Breast epithelium (tissue), 4 donors: ENCODE data around the gene CAMK2D. TPM values are rescaled to one million over a fixed set of nuclear protein-coding genes. Genes with fewer than 3 reads are reported as not detected.

Experiments
- DNase-seq, 2 donors: peaks; one replicate each; pipeline ENCODE4 v3.0.0-alpha.2; 2019; ENCODE audit warnings: low spot score in 2 of 2
- H3K27ac ChIP-seq, 2 donors: fragments of 200-600 bp; sonication (generic) in 1 of 2; one replicate each; pipeline ENCODE4 v1.5.1; 2016 to 2019; ENCODE audit warnings: mild to moderate bottlenecking in 1 of 2
- H3K27me3 ChIP-seq, 2 donors: fragments of 200-600 bp; sonication (generic) in 1 of 2; one replicate each; pipeline versions ENCODE4 v1.5.1 to v1.6.0; 2017 to 2019; ENCODE audit warnings: control low read depth in 1 of 2, mild to moderate bottlenecking in 1 of 2
- H3K36me3 ChIP-seq: fragments of 200-600 bp; one replicate; pipeline ENCODE4 v1.5.1; 2019
- H3K4me1 ChIP-seq, 2 donors: fragments of 200-600 bp; sonication (generic); one replicate each; pipeline ENCODE4 v1.5.1; 2016 to 2019; ENCODE audit warnings: control low read depth in 1 of 2
- H3K4me3 ChIP-seq, 3 donors: fragments of 200-600 bp; sonication (generic); 1 replicate in 2 of 3; 2 replicates in 1 of 3; pipeline ENCODE4 v1.5.1; 2016 to 2019; ENCODE audit warnings: mild to moderate bottlenecking in 3 of 3, moderate library complexity in 2 of 3
- H3K9me3 ChIP-seq, 2 donors: fragments of 200-600 bp; sonication (generic) in 1 of 2; one replicate each; pipeline ENCODE4 v1.5.1; 2016 to 2019; ENCODE audit warnings: control low read depth in 1 of 2
- CTCF ChIP-seq, 3 donors: fragments of 450-650 bp; IDR thresholded peaks; one replicate each; pipeline ENCODE4 v1.5.1; 2016 to 2017; ENCODE audit warnings: antibody characterized with exemption in 3 of 3, mild to moderate bottlenecking in 3 of 3, moderate library complexity in 3 of 3
- POLR2A ChIP-seq: fragments of 450-650 bp; IDR thresholded peaks from one replicate; pipeline ENCODE4 v1.6.1; 2016; ENCODE audit warnings: antibody characterized with exemption, mild to moderate bottlenecking, moderate library complexity
- POLR2AphosphoS5 ChIP-seq, 3 donors: sonication (generic); formaldehyde crosslinking; IDR thresholded peaks; one replicate each; pipeline ENCODE4 v1.6.1; 2017; ENCODE audit warnings: antibody characterized with exemption in 3 of 3
- intact Hi-C: fragments of 100-400 bp; cut with DNase I; formaldehyde crosslinking; loops from one replicate; pipeline ENCODE4 v1.15.1; 2023; ENCODE audit warnings: low total_unique reads
- total RNA-seq, 3 donors: library from RNA; depleted of rRNA; stranded (reverse); fragments of >200 nt; gene quantifications; one replicate each; pipeline ENCODE4 v1.1.0, GENCODE V29; 2016

The CAMK2D gene
- total RNA-seq, 3 donors from 2014 or later: 47.7 to 62.1 (median 57.7) TPM

DNA sequence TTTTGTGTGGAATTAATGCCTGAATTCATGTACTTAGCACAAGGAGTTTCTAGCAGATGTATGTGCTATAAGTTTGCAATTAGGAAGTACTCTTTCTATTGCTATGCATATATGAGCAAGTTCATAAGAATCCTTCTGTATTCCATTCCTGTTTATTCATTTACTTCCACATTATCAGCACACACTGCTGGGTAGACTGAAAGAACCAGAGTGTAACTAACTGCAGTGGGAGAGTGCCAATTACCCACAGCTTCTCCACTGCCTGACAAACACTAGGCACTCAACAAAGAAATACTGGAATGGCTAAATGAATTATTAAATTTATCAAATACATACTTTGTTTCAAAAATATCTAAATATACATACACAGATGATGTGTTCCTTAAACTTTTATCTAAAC, 219.6 kb downstream of the CAMK2D start:
- TF ChIP-seq POLR2AphosphoS5 (IDR thresholded peaks at IDR 0.05) (no peak), POLR2A (no peak), CTCF (IDR thresholded peaks at IDR 0.05) (no peak)
- H3K36me3 ChIP-seq: no peaks in the 10 kb centered on the region
- intact Hi-C loops: no loop called here

DNA sequence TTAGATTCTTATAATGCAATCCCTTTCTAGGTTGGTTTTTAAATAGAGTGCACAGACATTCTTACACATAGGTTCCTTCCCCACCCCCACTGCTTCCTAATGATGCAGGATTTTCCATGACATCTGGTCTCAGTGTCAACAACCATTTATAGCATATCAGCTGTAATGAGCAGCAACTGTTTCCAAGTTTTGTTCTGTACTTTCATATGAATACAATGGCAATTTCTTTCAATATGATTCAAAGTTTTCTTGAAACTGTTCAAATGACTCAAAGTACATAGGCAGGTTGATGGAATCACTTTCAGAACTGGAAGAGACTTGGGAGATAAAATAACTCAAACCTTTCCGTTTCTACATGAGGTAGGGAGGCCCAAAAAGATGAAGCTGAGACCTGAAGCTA, 220.7 kb downstream of the CAMK2D start:
- Histone ChIP-seq H3K4me3 (no peak overlapping the region), H3K27ac (no peak overlapping the region), H3K9me3 (no peaks in the 10 kb centered on the region), H3K36me3 (no peaks in the 10 kb centered on the region), H3K27me3 (no peaks in the 10 kb centered on the region), H3K4me1 (no peaks in the 10 kb centered on the region)
- no peak for TF ChIP-seq POLR2AphosphoS5 (IDR thresholded peaks at IDR 0.05)
- no peak for DNase-seq
- intact Hi-C loops: no loop called here

More for the DNA sequence above, 219.6 kb downstream of the CAMK2D start:
- Histone ChIP-seq H3K4me1 (no peaks in the 10 kb centered on the region), H3K9me3 (no peaks in the 10 kb centered on the region), H3K27ac (no peak overlapping the region), H3K27me3 (no peaks in the 10 kb centered on the region), H3K4me3 (no peak overlapping the region)
- DNase-seq: no peak

DNA sequence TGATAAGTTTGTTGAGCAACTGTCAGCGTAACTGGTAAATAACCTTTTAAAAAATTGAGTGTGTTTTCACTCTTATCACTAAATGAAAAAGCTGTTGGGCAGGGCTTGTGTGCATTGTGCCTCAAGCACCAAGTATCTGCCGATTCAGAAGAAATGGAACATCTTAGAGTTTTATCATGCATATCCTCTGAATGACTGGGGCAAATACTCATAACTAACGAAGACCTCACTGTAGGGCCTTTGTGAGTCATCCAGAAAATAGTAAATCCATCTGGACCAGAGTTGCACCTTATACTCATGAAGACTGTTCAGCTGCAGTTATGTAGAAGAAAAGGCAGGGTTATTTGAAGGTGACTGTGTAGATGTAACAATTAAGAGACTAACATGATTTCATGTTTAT, 222.1 kb downstream of the CAMK2D start:
- no peak for TF ChIP-seq POLR2A
- no peak for TF ChIP-seq CTCF (IDR thresholded peaks at IDR 0.05)
- no peak for TF ChIP-seq POLR2AphosphoS5 (IDR thresholded peaks at IDR 0.05)
- H3K27ac ChIP-seq: no peak overlapping the region
- intact Hi-C loops: no loop called here
- H3K9me3 ChIP-seq: no peaks in the 10 kb centered on the region
- no peaks in the 10 kb centered on the region for H3K27me3 ChIP-seq
- H3K4me3 ChIP-seq: no peak overlapping the region
- no peaks in the 10 kb centered on the region for H3K4me1 ChIP-seq
- DNase-seq: no peak
- no peaks in the 10 kb centered on the region for H3K36me3 ChIP-seq

GRCh38 chr4:113537628-113538027, 223.9 kb downstream of the CAMK2D start:
- Histone ChIP-seq H3K9me3 (no peaks in the 10 kb centered on the region), H3K4me3 (no peak overlapping the region), H3K4me1 (no peaks in the 10 kb centered on the region), H3K27me3 (no peaks in the 10 kb centered on the region), H3K27ac (no peak overlapping the region), H3K36me3 (no peaks in the 10 kb centered on the region)
- no peak for DNase-seq
- intact Hi-C loops: no loop called here
- TF ChIP-seq CTCF (IDR thresholded peaks at IDR 0.05) (no peak), POLR2A (no peak), POLR2AphosphoS5 (IDR thresholded peaks at IDR 0.05) (no peak)

DNA sequence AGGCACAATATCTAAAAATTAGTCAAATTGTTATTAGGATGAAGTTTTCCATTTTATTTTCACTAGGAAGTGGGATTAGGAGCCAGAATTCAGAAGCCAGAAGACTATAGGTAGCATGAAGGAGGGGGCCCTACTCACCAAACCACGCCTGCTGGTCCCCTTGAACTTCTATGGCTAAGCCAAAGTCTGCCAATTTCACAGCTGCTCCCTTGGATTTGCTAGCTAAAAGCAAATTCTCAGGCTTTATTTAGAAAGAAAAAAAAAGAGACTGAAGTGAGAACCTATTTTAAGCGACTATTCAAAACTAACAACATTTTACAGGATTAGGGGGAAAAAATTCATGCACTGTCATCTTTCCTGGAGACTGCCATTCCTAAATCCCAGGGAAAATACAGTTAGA, 224.3 kb downstream of the CAMK2D start:
- no peak overlapping the region for H3K27ac ChIP-seq

More for the DNA sequence above, 224.3 kb downstream of the CAMK2D start:
- Histone ChIP-seq H3K36me3 (no peaks in the 10 kb centered on the region), H3K9me3 (no peaks in the 10 kb centered on the region), H3K4me3 (no peak overlapping the region), H3K4me1 (no peaks in the 10 kb centered on the region), H3K27me3 (no peaks in the 10 kb centered on the region)
- no peak for TF ChIP-seq POLR2AphosphoS5 (IDR thresholded peaks at IDR 0.05)
- TF ChIP-seq POLR2A: no peak
- no peak for TF ChIP-seq CTCF (IDR thresholded peaks at IDR 0.05)
- DNase-seq: no peak
- intact Hi-C loops: no loop called here
